H1 (cell line): ENCODE data around the gene OR5A1. TPM values are rescaled to one million over a fixed set of nuclear protein-coding genes. Genes with fewer than 3 reads are reported as not detected.

Experiments
- CTCF ChIA-PET: fragments of 300-600 bp; sonication (Branson Sonifier 250); formaldehyde crosslinking; loops from one replicate; lab custom pipeline; 2021; ENCODE audit not compliant: partially characterized antibody; lab: Charles Lee
- POLR2A ChIA-PET: fragments of 300-600 bp; sonication (Branson Sonifier 250); formaldehyde crosslinking; loops from one replicate; lab custom pipeline; 2021; ENCODE audit warnings: inconsistent platforms; ENCODE audit not compliant: partially characterized antibody; lab: Charles Lee
- DNase-seq, 2 experiments: peaks; one replicate each; pipeline versions ENCODE4 v3.0.0 to v3.0.0-alpha.2; 2010 to 2022; ENCODE audit warnings: low spot score in 2 of 2, low read depth in 1 of 2, mixed read lengths in 1 of 2
- FAIRE-seq: peaks from 2 replicates; lab custom pipeline; 2011; peaks lifted over from hg19 to GRCh38; lab: Jason Lieb, UNC
- H2AFZ ChIP-seq: 2 replicates; pipeline ENCODE4 v1.8.1; 2012; ENCODE audit warnings: low read length, inconsistent platforms
- H2AK5ac ChIP-seq: 2 replicates; pipeline ENCODE4 v1.6.1; 2013; ENCODE audit warnings: low read depth, low read length
- H2BK120ac ChIP-seq: replicated peaks from 2 replicates; pipeline ENCODE3; 2013; ENCODE audit warnings: low read depth, low read length, inconsistent platforms
- H2BK12ac ChIP-seq: 2 replicates; pipeline ENCODE4 v1.6.1; 2013; ENCODE audit warnings: low read depth, low read length
- H2BK15ac ChIP-seq: 2 replicates; pipeline ENCODE4 v1.6.1; 2013; ENCODE audit warnings: low read length
- H2BK20ac ChIP-seq: 2 replicates; pipeline ENCODE4 v1.6.1; 2013; ENCODE audit warnings: low read length
- H2BK5ac ChIP-seq: 2 replicates; pipeline ENCODE4 v1.6.1; 2013; ENCODE audit warnings: low read depth, low read length
- H3K14ac ChIP-seq: 2 replicates; pipeline ENCODE4 v1.6.1; 2013; ENCODE audit warnings: inconsistent platforms; ENCODE audit not compliant: insufficient read length
- H3K18ac ChIP-seq: 2 replicates; pipeline ENCODE4 v1.6.1; 2013; ENCODE audit warnings: low read length; ENCODE audit errors: extremely low read depth
- H3K23ac ChIP-seq: 2 replicates; pipeline ENCODE4 v1.6.1; 2013; ENCODE audit warnings: inconsistent platforms; ENCODE audit not compliant: insufficient read length
- H3K23me2 ChIP-seq: 2 replicates; pipeline ENCODE4 v1.6.1; 2013; ENCODE audit warnings: low read depth, low read length
- H3K27ac ChIP-seq: 2 replicates; pipeline ENCODE4 v1.6.1; 2011; ENCODE audit warnings: low read depth, low read length, inconsistent platforms
- H3K27me3 ChIP-seq, 4 experiments: replicated peaks in 1 of 4; 1 replicate in 1 of 4; 2 replicates in 3 of 4; pipeline versions ENCODE4 v1.6.1 to v1.8.1; 2011 to 2013; ENCODE audit warnings: low read length in 3 of 4, mild to moderate bottlenecking in 3 of 4, inconsistent platforms in 2 of 4, mixed read lengths in 2 of 4, moderate library complexity in 1 of 4; ENCODE audit not compliant: control insufficient read depth in 3 of 4, insufficient read depth in 3 of 4; ENCODE audit errors: extremely low read depth in 1 of 4
- H3K36me3 ChIP-seq, 4 experiments: 2 replicates each; pipeline versions ENCODE4 v1.6.1 to v1.8.1; 2011 to 2013; ENCODE audit warnings: mild to moderate bottlenecking in 4 of 4, low read length in 3 of 4, moderate library complexity in 2 of 4, control low read depth in 1 of 4, inconsistent platforms in 1 of 4; ENCODE audit not compliant: insufficient read depth in 4 of 4, control insufficient read depth in 2 of 4
- H3K4ac ChIP-seq: replicated peaks from 2 replicates; pipeline ENCODE3; 2013; ENCODE audit warnings: low read length, low read depth, mixed read lengths, inconsistent platforms; ENCODE audit not compliant: insufficient read length
- H3K4me1 ChIP-seq, 4 experiments: replicated peaks in 1 of 4; 1 replicate in 1 of 4; 2 replicates in 3 of 4; pipeline versions ENCODE4 v1.6.1 to v1.8.1; 2011 to 2013; ENCODE audit warnings: low read length in 3 of 4, inconsistent platforms in 2 of 4, mixed read lengths in 1 of 4; ENCODE audit not compliant: insufficient read depth in 4 of 4, control insufficient read depth in 3 of 4
- H3K4me2 ChIP-seq, 2 experiments: 2 replicates each; pipeline versions ENCODE4 v1.6.1 to v1.8.1; 2011 to 2013; ENCODE audit warnings: low read depth in 2 of 2, low read length in 2 of 2, control low read depth in 1 of 2, inconsistent platforms in 1 of 2, mild to moderate bottlenecking in 1 of 2; ENCODE audit not compliant: insufficient read depth in 1 of 2
- H3K4me3 ChIP-seq, 4 experiments: fragments of 200-600, 300-600 bp in 1 of 4; sonication (generic), shearing (Covaris generic), sonication (Bioruptor Twin) in 1 of 4; 2 replicates each; pipeline versions ENCODE4 v1.5.1 to v1.8.1; 2011 to 2016; ENCODE audit warnings: low read length in 4 of 4, low read depth in 3 of 4, control low read depth in 2 of 4, inconsistent platforms in 2 of 4, mild to moderate bottlenecking in 2 of 4, mixed read lengths in 1 of 4, moderate library complexity in 1 of 4; ENCODE audit not compliant: insufficient read depth in 2 of 4; ENCODE audit errors: extremely low read depth in 1 of 4
- H3K56ac ChIP-seq: replicated peaks from 2 replicates; pipeline ENCODE3; 2013; ENCODE audit warnings: low read depth, mild to moderate bottlenecking, mixed read lengths, low read length, inconsistent platforms; ENCODE audit not compliant: insufficient read length
- H3K79me1 ChIP-seq: 2 replicates; pipeline ENCODE4 v1.6.1; 2013; ENCODE audit warnings: low read depth, low read length, control low read depth
- H3K79me2 ChIP-seq, 2 experiments: 2 replicates each; pipeline versions ENCODE4 v1.6.1 to v1.8.1; 2012 to 2013; ENCODE audit warnings: low read length in 2 of 2, mild to moderate bottlenecking in 2 of 2, inconsistent platforms in 1 of 2; ENCODE audit not compliant: insufficient read depth in 2 of 2, control insufficient read depth in 1 of 2
- H3K9ac ChIP-seq, 4 experiments: replicated peaks in 1 of 4; 1 replicate in 1 of 4; 2 replicates in 3 of 4; pipeline versions ENCODE4 v1.6.1 to v1.8.1; 2011 to 2013; ENCODE audit warnings: low read depth in 3 of 4, low read length in 3 of 4, control low read depth in 2 of 4, mild to moderate bottlenecking in 2 of 4, moderate library complexity in 2 of 4, inconsistent platforms in 1 of 4; ENCODE audit errors: extremely low read depth in 1 of 4
- H3K9me3 ChIP-seq, 2 experiments: 2 replicates each; pipeline versions ENCODE4 v1.6.1 to v1.8.1; 2012 to 2013; ENCODE audit warnings: mild to moderate bottlenecking in 2 of 2, moderate library complexity in 2 of 2, control low read depth in 1 of 2, inconsistent platforms in 1 of 2, low read depth in 1 of 2, low read length in 1 of 2, mixed read lengths in 1 of 2; ENCODE audit not compliant: insufficient read depth in 2 of 2
- H4K20me1 ChIP-seq, 2 experiments: replicated peaks in 1 of 2; 2 replicates each; pipeline versions ENCODE3 to v1.8.1; 2011 to 2013; ENCODE audit warnings: inconsistent platforms in 2 of 2, low read length in 2 of 2, mild to moderate bottlenecking in 1 of 2; ENCODE audit not compliant: insufficient read depth in 2 of 2, control insufficient read depth in 1 of 2
- H4K5ac ChIP-seq: 2 replicates; pipeline ENCODE4 v1.6.1; 2013; ENCODE audit warnings: low read length, low read depth, mixed read lengths, inconsistent platforms; ENCODE audit not compliant: insufficient read length
- H4K8ac ChIP-seq: 2 replicates; pipeline ENCODE4 v1.8.0; 2013; ENCODE audit warnings: mild to moderate bottlenecking, moderate library complexity, low read length, inconsistent platforms; ENCODE audit not compliant: insufficient read depth; ENCODE audit errors: extremely low read depth
- H4K91ac ChIP-seq: replicated peaks from 2 replicates; pipeline ENCODE3; 2013; ENCODE audit warnings: low read length, mixed read lengths, inconsistent platforms; ENCODE audit not compliant: insufficient read length
- CREB1 ChIP-seq: IDR thresholded peaks from 2 replicates; pipeline ENCODE4 v1.6.1; 2012; ENCODE audit warnings: inconsistent platforms
- E2F6 ChIP-seq: IDR thresholded peaks from 2 replicates; pipeline ENCODE4 v1.6.1; 2012; ENCODE audit warnings: inconsistent platforms
- GABPA ChIP-seq: IDR thresholded peaks from 2 replicates; pipeline ENCODE4 v1.6.1; 2011; ENCODE audit warnings: mild to moderate bottlenecking, low read length, moderate library complexity, borderline replicate concordance; ENCODE audit not compliant: insufficient read depth
- GTF2F1 ChIP-seq: IDR thresholded peaks from 2 replicates; pipeline ENCODE4 v1.6.1; 2012; ENCODE audit warnings: low read depth, low read length, improper control_type of control experiment, borderline replicate concordance
- HDAC6 ChIP-seq: IDR thresholded peaks from one replicate; pipeline ENCODE4 v1.7.1; 2012; ENCODE audit warnings: low read depth, mild to moderate bottlenecking, inconsistent platforms, low read length, moderate library complexity
- JUN ChIP-seq: IDR thresholded peaks from 2 replicates; pipeline ENCODE4 v1.6.1; 2011; ENCODE audit warnings: low read depth, mild to moderate bottlenecking, improper control_type of control experiment, low read length
- RAD21 ChIP-seq, 2 experiments: IDR thresholded peaks in 1 of 2; conservative IDR thresholded peaks in 1 of 2; 2 replicates each; pipeline ENCODE4 v1.6.1; 2011; ENCODE audit warnings: low read depth in 2 of 2, low read length in 2 of 2, improper control_type of control experiment in 1 of 2, inconsistent platforms in 1 of 2, mild to moderate bottlenecking in 1 of 2, moderate library complexity in 1 of 2
- SIN3A ChIP-seq, 2 experiments: IDR thresholded peaks in 1 of 2; conservative IDR thresholded peaks in 1 of 2; 2 replicates each; pipeline ENCODE4 v1.6.1; 2011 to 2012; ENCODE audit warnings: low read length in 2 of 2, improper control_type of control experiment in 1 of 2, low read depth in 1 of 2, mild to moderate bottlenecking in 1 of 2
- SIRT6 ChIP-seq: IDR thresholded peaks from one replicate; pipeline ENCODE4 v1.7.1; 2012; ENCODE audit warnings: low read length, inconsistent platforms
- TCF12 ChIP-seq: IDR thresholded peaks from 2 replicates; pipeline ENCODE4 v1.6.1; 2011; ENCODE audit warnings: low read depth, mild to moderate bottlenecking, low read length
- WGBS, 2 experiments: shearing (Covaris generic) in 1 of 2; methylation state at CpG; one replicate each; pipeline versions ENCODE4 v1.1.6 to v1.1.7; 2013 to 2015; ENCODE audit warnings: low lambda C conversion rate in 2 of 2, mixed read lengths in 2 of 2, inconsistent platforms in 1 of 2, low coverage in 1 of 2, missing lambda C conversion rate in 1 of 2; ENCODE audit not compliant: insufficient replicate concordance in 2 of 2, insufficient coverage in 1 of 2, insufficient read length in 1 of 2; ENCODE audit errors: extremely low coverage in 1 of 2, missing lambda C conversion rate in 1 of 2; 5-methylcytosine and 5-hydroxymethylcytosine counted together
- polyA plus RNA-seq, 7 experiments: library from polyadenylated mRNA; depleted of rRNA in 3 of 7; stranded (reverse) in 5 of 7; unstranded in 2 of 7; fragments of >200 nt in 5 of 7; fragments of 200-250 nt in 2 of 7; gene quantifications; 1 replicate in 5 of 7; 2 replicates in 1 of 7; 4 replicates in 1 of 7; pipeline versions ENCODE4 v1.2.1 to v1.2.3, GENCODE V29; 2011 to 2013; ENCODE audit warnings: missing spikeins in 2 of 7, mixed read lengths in 2 of 7
- total RNA-seq: library from RNA; stranded (reverse); fragmentation: NEBNext Ultra II Directional; extraction: Animal tissue kit (Norgen Biotek cat#: 25700); gene quantifications from 2 replicates; pipeline ENCODE4 v1.2.1, GENCODE V29; 2021

Gene OR5A1
- total and polyA plus RNA-seq, 2 of the 8 experiments (the other 6 are each of a cell fraction or from before 2014, with no cell fraction given) = not detected

GRCh38 chr11:59423835-59424234 is 12.4 kb upstream of the OR5A1 start:
- Histone ChIP-seq H2BK120ac (no peak overlapping the region), H2AFZ (no peak overlapping the region), H3K4me1 (peaks cover 3 to 7% (median 4%) of the 10 kb centered on the region in 4 experiments; a peak in 6 of 7 replicates), H2BK5ac (no peak overlapping the region), H4K20me1 (no peaks in the 10 kb centered on the region), H4K8ac (no peak overlapping the region), H3K36me3 (no peaks in the 10 kb centered on the region), H3K4me2 (no peak overlapping the region), H3K4me3 (no peak overlapping the region), H2BK15ac (no peak overlapping the region), H2AK5ac (no peak overlapping the region), H3K23me2 (no peaks in the 10 kb centered on the region), H3K18ac (no peak overlapping the region), H3K56ac (no peak overlapping the region), H4K91ac (no peak overlapping the region), H4K5ac (no peak overlapping the region), H3K27ac (no peak overlapping the region), H3K27me3 (no peaks in the 10 kb centered on the region), H3K79me2 (no peaks in the 10 kb centered on the region), H2BK12ac (no peak overlapping the region), H3K79me1 (no peaks in the 10 kb centered on the region), H2BK20ac (no peak overlapping the region), H3K9ac (no peak overlapping the region), H3K4ac (no peak overlapping the region), H3K9me3 (no peaks in the 10 kb centered on the region), H3K23ac (no peak overlapping the region), H3K14ac (no peak overlapping the region)
- WGBS, 2 experiments = 80% methylated on average over 2 of the region's 2 CpGs; no CpG with 5 or more reads in 1 of the 2 experiments
- FAIRE-seq (no peak), DNase-seq (no peak)
- TF ChIP-seq GTF2F1 (no peak), JUN (no peak), SIN3A (conservative IDR thresholded peaks at IDR 0.05 in 1 of 2, IDR thresholded peaks at IDR 0.05 in 1 of 2; ENCODE audit: low read depth in 1 of 2, low read length in 2 of 2) (no peak), CREB1 (no peak), RAD21 (IDR thresholded peaks at IDR 0.05 in 1 of 2, conservative IDR thresholded peaks at IDR 0.05 in 1 of 2; ENCODE audit: low read depth in 2 of 2, low read length in 2 of 2) (no peak), GABPA (no peak), TCF12 (no peak), SIRT6 (no peak), HDAC6 (no peak), E2F6 (no peak)
- ChIA-PET CTCF (interaction anchor here (1.4 to 1.7 kb wide), 2 partner anchors 12 to 151 kb away, joined by 3 to 5 read pairs; partner anchors contain the start of gene OR5A1), POLR2A (no interaction called here)
